Omental fat pad (tissue), 4 donors: ENCODE data around the gene RNLS. TPM values are rescaled to one million over a fixed set of nuclear protein-coding genes. Genes with fewer than 3 reads are reported as not detected.

Experiments
- ATAC-seq: fragments of 150-250 bp; one replicate; pipeline ENCODE4 v1.9.1; 2016; ENCODE audit warnings: mild to moderate bottlenecking, moderate library complexity; ENCODE audit not compliant: low FRiP score
- DNase-seq: peaks from one replicate; pipeline ENCODE4 v3.0.0-alpha.2; 2019; ENCODE audit warnings: low spot score
- CTCF ChIP-seq, 3 donors: fragments of 450-650 bp; IDR thresholded peaks; one replicate each; pipeline ENCODE4 v1.5.1; 2016 to 2017; ENCODE audit warnings: antibody characterized with exemption in 3 of 3, mild to moderate bottlenecking in 3 of 3, moderate library complexity in 2 of 3
- total RNA-seq, 4 donors: library from RNA; depleted of rRNA; stranded (reverse); fragments of >200 nt; gene quantifications; one replicate each; pipeline ENCODE4 v1.1.0, GENCODE V29; 2016

The RNLS gene
- total RNA-seq, 4 donors from 2014 or later = 13.3 to 24.7 (median 18.3) TPM

DNA sequence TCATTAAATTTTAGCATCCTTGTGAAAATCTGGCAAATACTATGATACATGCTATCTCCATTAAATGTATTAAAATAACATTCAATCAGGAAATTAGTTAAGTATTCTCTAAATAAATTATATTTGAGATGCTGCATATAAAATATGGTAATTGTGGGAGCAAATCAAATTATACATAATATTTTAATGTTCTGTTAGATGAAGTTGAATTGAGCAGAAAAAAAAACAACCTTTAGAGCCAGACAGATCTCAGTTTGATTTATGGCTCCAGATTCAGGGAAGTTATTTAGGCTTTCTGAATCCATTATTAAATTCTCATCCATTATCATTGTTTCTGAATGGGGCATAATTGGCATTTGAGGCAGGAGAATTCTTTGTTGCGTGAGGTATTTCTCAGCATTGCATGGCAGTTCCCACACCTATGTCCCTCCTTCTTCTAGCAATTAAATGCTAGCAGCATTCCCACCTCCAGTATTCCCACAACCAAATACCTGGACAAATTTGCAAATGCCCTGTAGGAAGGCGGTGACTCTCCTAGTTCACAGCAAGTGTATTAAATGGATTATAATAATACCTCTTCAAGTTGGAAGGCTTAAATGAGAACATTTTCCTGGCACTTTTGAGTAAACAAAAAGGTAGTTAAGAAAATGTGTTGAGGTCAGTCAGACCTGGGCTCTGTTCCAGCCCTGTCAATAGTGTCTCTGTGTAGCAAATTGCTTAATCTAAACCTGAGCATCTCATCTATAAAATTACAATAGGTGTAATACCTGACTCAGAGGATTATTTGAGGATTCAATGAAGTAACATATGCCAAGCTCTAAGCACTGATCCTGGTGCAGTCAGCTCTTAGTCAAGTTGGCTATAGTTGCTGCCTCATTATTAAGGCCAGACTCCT is 108.9 kb downstream of the RNLS start:
- ATAC-seq = peak; percentile 81
- no peak for DNase-seq
- TF ChIP-seq CTCF (IDR thresholded peaks at IDR 0.05) = no peak

GRCh38 chr10:88472540-88472939 is 110.6 kb downstream of the RNLS start:
- DNase-seq (no peak), ATAC-seq (no peak)
- TF ChIP-seq CTCF (IDR thresholded peaks at IDR 0.05) = no peak

DNA sequence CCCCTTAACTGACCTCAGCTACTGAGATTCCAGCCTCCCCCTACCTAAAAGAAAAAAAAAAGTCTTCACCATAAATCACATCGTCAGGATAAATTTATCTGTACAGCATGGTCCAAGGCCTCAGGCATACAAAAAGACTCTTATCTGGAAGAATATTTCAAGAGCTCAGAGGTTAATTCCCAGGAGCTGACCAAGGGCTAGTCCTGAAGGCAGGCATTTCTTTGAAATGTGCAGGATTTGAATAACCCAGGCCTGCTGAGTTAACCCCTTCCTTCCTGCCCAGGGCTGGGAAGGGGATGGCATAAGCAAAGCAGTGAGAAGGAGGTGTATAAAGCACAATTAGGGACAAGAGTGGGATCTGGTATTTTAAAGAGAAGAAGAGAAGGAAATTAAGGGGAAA is 111.2 kb downstream of the RNLS start:
- no peak for ATAC-seq
- no peak for DNase-seq
- no peak for TF ChIP-seq CTCF (IDR thresholded peaks at IDR 0.05)

DNA sequence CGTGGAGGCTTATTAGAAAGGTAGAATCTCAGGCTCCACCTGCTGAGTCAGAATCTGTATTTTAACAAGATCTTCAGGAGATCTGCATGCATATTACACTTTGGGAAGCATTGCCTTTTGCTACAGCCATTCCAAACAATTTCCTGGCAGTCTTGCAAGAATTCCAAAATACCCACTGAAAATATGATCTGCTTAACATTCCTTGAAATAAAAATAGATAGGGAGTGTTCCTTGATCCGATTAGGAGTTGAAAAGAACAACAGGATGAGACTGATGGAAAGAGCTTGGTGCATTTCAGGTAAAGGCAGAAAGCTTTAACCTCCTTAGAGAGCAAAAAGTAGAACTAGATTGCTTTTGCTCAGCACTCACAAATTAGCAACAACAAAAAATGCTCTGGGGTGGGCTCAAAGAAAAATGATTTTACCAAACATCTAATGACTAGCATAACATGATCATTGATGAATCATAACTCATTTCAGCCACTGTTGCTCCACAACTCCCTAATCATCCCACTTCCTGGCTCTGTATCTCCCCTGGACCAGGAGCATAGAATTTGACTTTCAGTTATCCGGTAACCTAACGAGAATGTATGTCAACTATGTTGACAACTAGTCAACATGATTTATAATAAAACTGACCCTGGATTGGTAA is 115.2 kb downstream of the RNLS start:
- ATAC-seq = peak; percentile 57
- TF ChIP-seq CTCF (IDR thresholded peaks at IDR 0.05) = no peak
- no peak for DNase-seq

DNA sequence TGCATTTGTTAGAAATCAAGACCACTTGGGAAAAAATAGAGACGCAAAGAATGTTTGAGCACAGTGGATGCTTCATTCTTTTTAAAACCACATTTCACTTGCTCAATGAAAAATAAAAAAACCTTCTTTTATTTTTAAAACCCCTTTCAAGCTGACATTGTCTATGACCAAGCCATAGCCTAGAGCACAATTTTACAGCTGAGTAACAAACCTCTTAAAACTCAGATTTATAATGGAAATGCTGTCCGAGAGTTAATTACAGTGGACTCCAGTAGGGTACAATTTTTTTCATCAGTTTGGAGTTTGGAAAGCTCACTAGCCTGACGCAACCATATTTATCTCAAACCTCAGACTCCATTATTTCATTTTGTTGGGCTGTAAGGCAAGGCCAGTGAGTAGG is 116.3 kb downstream of the RNLS start:
- TF ChIP-seq CTCF (IDR thresholded peaks at IDR 0.05) = no peak
- ATAC-seq (no peak), DNase-seq (no peak)

GRCh38 chr10:88465765-88466164 is 117.4 kb downstream of the RNLS start:
- TF ChIP-seq CTCF (IDR thresholded peaks at IDR 0.05) = no peak
- ATAC-seq (no peak), DNase-seq (no peak)
